Choroid plexus epithelial cell (primary cell): ENCODE data around the gene TASP1.

Experiments used
- DNase-seq: peaks from one replicate; pipeline ENCODE4 v3.0.0-alpha.2; 2010; ENCODE audit warnings: low read depth
- H3K4me3 ChIP-seq: 2 replicates; pipeline ENCODE4 v1.5.1; 2011; ENCODE audit warnings: low read depth, mild to moderate bottlenecking, control low read depth, low read length, moderate library complexity
- CTCF ChIP-seq: conservative IDR thresholded peaks from 2 replicates; pipeline ENCODE4 v1.5.1; 2011; ENCODE audit warnings: low read depth, mild to moderate bottlenecking, control low read depth, inconsistent platforms, low read length, moderate library complexity

Gene TASP1

DNA sequence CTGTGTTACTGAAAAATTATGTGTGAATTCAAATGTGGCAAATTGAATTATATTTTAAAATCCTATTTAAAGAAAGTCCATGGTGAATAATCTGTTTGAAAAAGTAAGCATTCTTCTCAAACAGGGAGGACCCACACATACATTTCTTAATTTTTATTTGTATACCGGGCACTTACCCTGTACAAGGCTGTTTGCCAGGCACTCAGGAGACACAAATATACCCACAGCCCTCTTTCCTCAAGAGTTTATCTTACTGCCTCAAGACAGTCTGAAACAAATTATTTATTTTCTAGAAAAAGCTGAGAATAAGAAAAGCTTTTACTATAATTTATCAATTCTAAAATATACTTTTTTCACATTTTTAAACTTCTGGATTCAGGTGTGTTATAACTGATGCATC, 114.4 kb downstream of the TASP1 start:
- no peak for DNase-seq

DNA sequence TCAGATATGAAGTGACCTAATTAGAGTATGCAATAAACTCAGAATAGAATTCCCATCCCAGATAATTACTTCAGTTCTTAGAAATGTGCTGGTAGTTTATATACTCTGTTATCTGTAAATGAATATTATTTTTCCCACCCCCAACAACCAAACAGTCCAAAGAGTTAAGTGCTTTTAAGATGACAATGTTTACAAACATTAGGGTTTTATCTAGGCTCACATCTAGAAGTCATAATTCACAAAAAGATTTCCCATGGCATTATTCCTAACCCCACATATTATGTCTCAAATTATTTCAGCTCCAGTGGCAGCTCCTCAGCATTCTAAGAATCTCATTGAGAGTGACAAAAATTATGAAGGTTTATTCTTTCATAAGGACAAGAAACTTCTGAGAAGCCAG, 120.9 kb downstream of the TASP1 start:
- no peak for DNase-seq
- no peak overlapping the region for H3K4me3 ChIP-seq
- TF ChIP-seq CTCF = no peak

More for the DNA sequence above, 114.4 kb downstream of the TASP1 start:
- no peak for TF ChIP-seq CTCF
- H3K4me3 ChIP-seq = no peak overlapping the region

DNA sequence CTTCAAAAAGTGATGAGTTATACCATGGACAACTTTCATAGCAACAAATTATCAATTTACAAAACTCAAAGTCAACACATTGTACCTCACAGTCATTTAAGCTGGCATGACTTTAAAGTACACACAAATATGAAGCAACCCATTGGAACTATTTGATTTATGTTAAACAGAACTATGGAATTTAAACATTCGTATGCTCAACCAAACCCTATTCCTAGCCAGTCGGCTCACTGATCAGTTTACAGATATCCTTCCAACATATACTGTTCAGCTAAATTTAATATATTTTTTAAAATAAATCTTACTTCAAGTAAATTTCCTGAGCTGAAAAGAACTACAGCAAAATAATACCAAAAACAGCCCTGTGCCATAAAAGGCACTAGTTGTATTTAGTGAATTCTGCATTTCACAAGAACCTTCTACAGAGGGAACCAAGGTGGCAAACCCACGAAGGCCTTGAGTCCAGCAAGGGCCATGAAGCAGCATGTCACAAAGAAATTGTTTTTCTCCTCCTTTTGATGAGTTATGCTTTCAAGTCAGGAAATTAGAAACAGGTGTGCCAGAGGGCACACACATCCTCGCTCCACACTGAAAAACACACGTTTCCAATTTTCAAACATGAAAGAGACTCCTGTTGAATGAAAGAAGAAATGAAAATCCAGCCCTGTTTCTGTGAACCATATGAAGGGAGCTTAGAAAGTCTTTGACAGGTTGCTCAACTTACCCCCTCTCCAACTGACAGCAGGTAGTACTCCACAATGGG, 122.8 kb downstream of the TASP1 start:
- no peak for DNase-seq
- TF ChIP-seq CTCF = no peak
- no peak overlapping the region for H3K4me3 ChIP-seq

GRCh38 chr20:13515291-13515690, 123.4 kb downstream of the TASP1 start:
- H3K4me3 ChIP-seq = no peak overlapping the region
- no peak for DNase-seq
- no peak for TF ChIP-seq CTCF

DNA sequence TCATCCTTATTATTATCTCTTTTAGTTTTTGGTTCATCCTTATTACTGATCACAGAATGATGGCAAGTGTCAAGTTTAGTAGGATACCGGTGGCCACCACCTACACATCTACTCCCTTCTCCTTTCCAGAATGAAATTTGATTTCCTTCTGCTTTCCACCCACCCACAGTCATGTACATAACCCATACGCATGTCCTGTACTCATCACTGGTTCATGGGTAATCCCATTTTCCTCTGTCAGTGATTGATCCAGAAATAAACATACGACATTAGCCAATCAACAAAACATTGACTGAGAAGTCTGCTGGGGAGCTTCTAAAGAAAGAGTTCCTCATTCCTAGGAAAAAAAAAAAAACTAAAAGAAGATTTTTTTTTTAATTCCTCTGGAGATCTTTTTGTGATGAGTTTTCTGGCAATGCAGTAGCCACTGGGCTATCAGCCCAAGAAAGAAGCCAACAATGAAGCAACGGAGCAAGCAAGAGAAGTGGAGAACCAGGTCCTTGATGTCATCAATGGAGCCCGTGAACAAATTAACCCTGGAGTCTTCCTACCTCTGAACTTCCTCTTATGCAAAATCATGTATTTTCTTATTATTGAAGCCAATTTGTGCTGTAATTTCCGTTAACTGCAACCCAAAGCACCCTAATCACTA, 127.8 kb downstream of the TASP1 start:
- DNase-seq = no peak
- no peak for TF ChIP-seq CTCF
- H3K4me3 ChIP-seq = no peak overlapping the region

DNA sequence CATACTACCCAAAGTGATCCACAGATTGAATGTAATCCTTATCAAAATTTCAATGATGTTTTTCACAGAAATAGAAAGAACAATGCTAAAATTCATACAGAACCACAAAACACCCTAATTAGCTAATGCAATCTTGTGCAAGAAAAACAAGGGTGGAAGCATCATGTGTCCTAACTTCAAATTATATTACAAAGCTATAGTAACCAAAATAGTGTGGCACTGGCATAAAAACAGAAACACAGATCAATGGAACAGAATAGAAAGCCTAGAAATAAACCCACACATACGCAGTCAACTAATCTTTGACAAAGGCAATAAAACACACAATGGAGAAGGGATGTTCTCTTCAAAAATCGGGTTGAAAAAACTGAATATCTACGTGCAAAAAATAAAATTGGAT, 131.1 kb downstream of the TASP1 start:
- no peak for TF ChIP-seq CTCF
- no peak for DNase-seq
- H3K4me3 ChIP-seq = no peak overlapping the region

DNA sequence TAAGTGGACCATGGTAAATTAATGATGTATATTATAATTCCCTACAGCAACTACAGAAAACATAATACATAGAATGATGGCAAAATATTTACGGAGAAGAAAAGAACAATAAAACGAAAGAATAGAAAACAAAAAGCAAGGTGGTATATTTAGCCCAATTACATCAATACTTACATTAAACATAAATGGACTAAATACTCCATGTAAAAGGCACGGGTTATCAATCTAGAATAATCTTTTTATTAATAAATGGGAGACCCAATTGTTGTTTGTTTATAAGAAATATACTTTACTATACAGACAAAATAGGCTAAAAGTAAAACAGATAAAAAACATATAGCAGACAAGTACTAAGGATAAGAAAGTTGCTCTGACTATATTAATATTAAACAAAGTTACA, 137.2 kb downstream of the TASP1 start:
- no peak for TF ChIP-seq CTCF
- no peak for DNase-seq

More for the DNA sequence above, 137.2 kb downstream of the TASP1 start:
- H3K4me3 ChIP-seq = no peak overlapping the region
